ENCODE measurements around the gene ATP5PF. TPM values are rescaled to one million over a fixed set of nuclear protein-coding genes. Genes with fewer than 3 reads are reported as not detected.
"Not testable (repeated sequence)": the region's sequence is repeated elsewhere in the genome, so short reads cannot be mapped to it uniquely, and the experiment has no call there.

Gene ATP5PF
- total RNA-seq, 1 donor from 2014 or later: 114 TPM

- peaks cover 25% of the 10 kb centered on the region for H3K36me3 Mint-ChIP-seq (ENCODE audit: low read depth)
- no peak overlapping the region for H3K27ac Mint-ChIP-seq (ENCODE audit: unreplicated experiment)
Measured at GRCh38 chr21:25722631-25723030, 12.1 kb downstream of the ATP5PF start.

DNA sequence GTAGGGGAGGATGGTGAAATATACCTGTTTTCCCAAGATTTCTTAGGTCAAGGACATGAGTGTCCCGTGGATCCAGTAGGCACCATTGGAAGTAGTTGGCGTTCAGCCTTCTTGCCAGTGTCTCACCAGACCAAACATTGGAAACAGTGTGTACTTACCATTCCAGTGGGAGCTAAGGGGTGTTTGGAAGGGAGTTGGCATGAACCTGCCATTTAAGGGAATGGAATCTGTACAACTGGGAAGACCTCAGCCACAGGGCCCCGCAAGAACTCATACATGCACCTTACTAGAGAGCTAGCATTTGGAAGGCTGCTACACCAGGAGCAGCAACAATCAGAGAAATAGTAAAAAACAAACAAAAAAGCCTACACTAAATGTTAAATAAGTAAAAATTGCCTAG, 12.7 kb downstream of the ATP5PF start:
- Mint-ChIP-seq H3K27me3 (ENCODE audit: low read depth) (no peaks in the 10 kb centered on the region), H3K36me3 (ENCODE audit: low read depth) (peaks cover 25% of the 10 kb centered on the region), H3K9me3 (no peaks in the 10 kb centered on the region), H3K27ac (ENCODE audit: unreplicated experiment) (no peak overlapping the region), H3K4me1 (peaks cover 5% of the 10 kb centered on the region), H3K4me3 (no peak overlapping the region)
- TF ChIP-seq CTCF (conservative IDR thresholded peaks at IDR 0.05): no peak
- no peak for DNase-seq (ENCODE audit: low read depth, low spot score)

More at GRCh38 chr21:25722631-25723030, 12.1 kb downstream of the ATP5PF start:
- no peak for DNase-seq (ENCODE audit: low read depth, low spot score)
- Mint-ChIP-seq H3K4me3 (no peak overlapping the region), H3K9me3 (no peaks in the 10 kb centered on the region), H3K27me3 (ENCODE audit: low read depth) (no peaks in the 10 kb centered on the region), H3K4me1 (peaks cover 5% of the 10 kb centered on the region)
- TF ChIP-seq CTCF (conservative IDR thresholded peaks at IDR 0.05): no peak

DNA sequence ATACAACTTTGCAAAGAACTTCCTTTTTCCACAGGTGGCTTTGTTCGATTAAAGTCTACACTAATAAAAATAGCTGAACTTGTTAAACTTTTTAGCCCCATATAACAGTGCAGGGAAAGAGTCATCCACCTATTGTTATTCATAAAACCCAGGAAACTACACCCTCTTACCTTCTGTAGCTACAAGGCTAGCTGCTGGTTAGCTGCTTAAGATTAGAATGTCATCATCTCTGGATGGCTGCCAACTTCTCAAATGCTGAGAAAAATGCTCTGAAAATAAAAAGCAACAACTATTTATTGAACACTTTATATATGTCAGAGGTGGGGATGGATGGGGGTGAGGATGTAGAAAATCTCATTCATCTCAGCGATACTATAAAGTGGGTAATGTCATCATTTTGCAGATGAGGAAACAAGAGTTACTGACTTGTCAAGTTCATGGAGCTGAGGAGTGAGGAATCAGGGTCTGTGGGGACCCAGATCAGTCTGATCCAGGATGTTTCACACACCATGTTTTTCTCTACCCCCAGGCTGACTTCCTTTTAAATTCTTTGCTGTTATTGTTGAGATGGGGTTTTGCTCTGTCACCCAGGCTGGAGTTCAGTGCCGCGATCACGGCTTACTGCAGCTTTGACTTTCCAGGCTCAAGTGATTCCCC, 17.1 kb downstream of the ATP5PF start:
- no peaks in the 10 kb centered on the region for H3K9me3 Mint-ChIP-seq
- peaks cover 11% of the 10 kb centered on the region for H3K36me3 Mint-ChIP-seq (ENCODE audit: low read depth)
- no peak for DNase-seq (ENCODE audit: low read depth, low spot score)
- no peak overlapping the region for H3K4me3 Mint-ChIP-seq
- TF ChIP-seq CTCF (conservative IDR thresholded peaks at IDR 0.05): no peak
- peaks cover 5% of the 10 kb centered on the region for H3K4me1 Mint-ChIP-seq
- H3K27me3 Mint-ChIP-seq (ENCODE audit: low read depth): no peaks in the 10 kb centered on the region
- H3K27ac Mint-ChIP-seq (ENCODE audit: unreplicated experiment): no peak overlapping the region

DNA sequence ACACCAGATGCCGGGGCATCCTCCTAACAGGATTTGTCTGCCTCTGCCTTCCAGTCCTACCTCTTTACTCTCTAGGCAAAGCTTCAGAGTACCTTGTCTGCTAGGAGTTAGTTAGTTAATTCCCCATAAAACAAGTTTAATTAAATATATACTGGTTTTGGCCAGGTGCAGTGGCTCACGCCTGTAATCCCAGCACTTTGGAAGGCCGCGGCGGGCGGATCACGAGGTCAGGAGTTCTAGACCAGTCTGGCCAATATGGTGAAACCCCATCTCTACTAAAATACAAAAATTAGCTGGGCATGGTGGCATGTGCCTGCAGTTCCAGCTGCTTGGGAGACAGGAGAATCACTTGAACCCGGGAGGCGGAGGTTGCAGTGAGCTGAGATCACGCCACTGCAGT, 20.6 kb downstream of the ATP5PF start:
- not testable (repeated sequence) for DNase-seq (ENCODE audit: low read depth, low spot score); H3K4me3 Mint-ChIP-seq; H3K27me3 Mint-ChIP-seq (ENCODE audit: low read depth); H3K9me3 Mint-ChIP-seq; H3K4me1 Mint-ChIP-seq; H3K27ac Mint-ChIP-seq (ENCODE audit: unreplicated experiment); H3K36me3 Mint-ChIP-seq (ENCODE audit: low read depth)

GRCh38 chr21:25710550-25710949, 24.2 kb downstream of the ATP5PF start:
- H3K36me3 Mint-ChIP-seq (ENCODE audit: low read depth): no peaks in the 10 kb centered on the region
- H3K27me3 Mint-ChIP-seq (ENCODE audit: low read depth): no peaks in the 10 kb centered on the region
- H3K9me3 Mint-ChIP-seq: no peaks in the 10 kb centered on the region
- H3K4me3 Mint-ChIP-seq: no peak overlapping the region
- no peak for DNase-seq (ENCODE audit: low read depth, low spot score)
- no peaks in the 10 kb centered on the region for H3K4me1 Mint-ChIP-seq
- no peak overlapping the region for H3K27ac Mint-ChIP-seq (ENCODE audit: unreplicated experiment)
- TF ChIP-seq CTCF (conservative IDR thresholded peaks at IDR 0.05): no peak

DNA sequence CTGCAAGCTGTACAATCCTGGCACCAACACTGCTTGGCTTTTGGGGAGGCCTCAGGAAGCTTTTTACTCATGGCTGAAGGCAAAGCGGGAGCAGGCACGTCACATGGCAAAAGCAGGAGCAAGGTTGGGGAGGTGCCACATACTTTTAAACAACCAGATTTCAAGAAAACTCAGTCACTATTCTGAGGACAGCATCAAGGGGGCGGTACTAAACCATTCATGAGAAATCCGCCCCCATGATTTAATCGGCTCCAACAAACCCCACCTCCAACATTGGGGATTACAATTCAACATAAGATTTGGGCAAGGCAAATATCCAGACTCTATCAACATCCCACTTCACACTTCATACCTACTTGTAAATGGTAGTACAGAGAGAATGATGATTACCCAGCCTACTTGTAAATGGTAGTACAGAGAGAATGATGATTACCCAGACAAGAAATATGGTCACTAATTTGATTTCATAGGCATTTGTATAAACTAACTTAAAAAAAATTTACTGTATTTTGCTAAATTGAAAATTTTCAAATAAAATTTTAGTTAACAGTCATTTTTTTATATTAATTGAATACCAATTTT, 24.9 kb downstream of the ATP5PF start:
- no peaks in the 10 kb centered on the region for H3K27me3 Mint-ChIP-seq (ENCODE audit: low read depth)
- H3K4me1 Mint-ChIP-seq: no peaks in the 10 kb centered on the region
- no peak overlapping the region for H3K4me3 Mint-ChIP-seq
- no peak for DNase-seq (ENCODE audit: low read depth, low spot score)
- TF ChIP-seq CTCF (conservative IDR thresholded peaks at IDR 0.05): no peak
- H3K36me3 Mint-ChIP-seq (ENCODE audit: low read depth): no peaks in the 10 kb centered on the region
- H3K27ac Mint-ChIP-seq (ENCODE audit: unreplicated experiment): no peak overlapping the region
- H3K9me3 Mint-ChIP-seq: no peaks in the 10 kb centered on the region

Measured in neural crest cell (in vitro differentiated cells).